Measurements from ENCODE around the gene TTLL1.

The TTLL1 gene

GRCh38 chr22:43088984-43089717 is at the start of gene TTLL1:
TTLL1 (minus strand) TSS chr22:43089391; CDS start chr22:43075586, 13,805 bp downstream.
- DNase-seq = peak; percentile 82 to 83

DNA sequence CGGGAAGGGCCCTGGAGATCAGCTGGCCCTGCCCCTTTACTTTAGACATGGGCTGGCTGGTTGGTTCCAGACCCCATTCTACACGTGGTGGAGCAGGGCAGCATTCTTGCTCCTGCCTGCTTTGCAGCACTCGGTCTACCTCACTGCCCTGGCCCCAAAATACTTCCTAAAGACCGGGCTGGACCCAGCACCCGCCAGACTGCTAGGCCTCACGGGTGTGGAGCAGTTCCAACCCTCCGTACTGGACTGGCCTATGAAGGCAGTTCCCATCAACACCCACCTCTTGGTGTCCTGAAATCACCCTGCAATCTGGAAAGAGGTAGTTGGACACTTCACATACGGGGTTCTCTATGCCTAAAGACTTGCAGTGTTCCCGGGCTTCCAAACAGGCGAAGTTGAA is 47.6 kb upstream of the TTLL1 start:
- DNase-seq = no peak

DNA sequence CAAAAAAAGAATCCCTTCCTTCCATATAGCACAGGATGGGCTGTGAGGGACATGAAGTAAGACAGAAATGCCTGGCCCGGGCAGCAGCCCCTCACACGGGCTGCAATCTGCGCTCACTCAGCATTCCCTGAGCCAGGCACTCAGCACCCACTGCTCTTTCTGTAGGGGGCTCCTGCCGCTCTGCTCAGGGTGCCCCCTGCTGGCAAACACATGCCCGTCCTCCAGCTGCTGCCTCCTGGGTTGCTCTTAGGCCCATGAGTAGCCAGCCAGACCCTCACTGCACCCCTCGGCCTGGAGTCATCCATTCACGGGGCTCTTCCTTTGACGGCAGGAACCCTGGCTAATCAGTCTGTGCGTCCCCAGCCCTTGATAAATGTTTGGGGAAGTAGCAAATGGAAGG is 47.1 kb upstream of the TTLL1 start:
- no peak for DNase-seq

- DNase-seq = no peak
These were observed 46.4 kb upstream of the TTLL1 start for GRCh38 chr22:43135565-43135964.

GRCh38 chr22:43134553-43134952 is 45.4 kb upstream of the TTLL1 start:
- DNase-seq = no peak

GRCh38 chr22:43133401-43133800 is 44.2 kb upstream of the TTLL1 start:
- no peak for DNase-seq

DNA sequence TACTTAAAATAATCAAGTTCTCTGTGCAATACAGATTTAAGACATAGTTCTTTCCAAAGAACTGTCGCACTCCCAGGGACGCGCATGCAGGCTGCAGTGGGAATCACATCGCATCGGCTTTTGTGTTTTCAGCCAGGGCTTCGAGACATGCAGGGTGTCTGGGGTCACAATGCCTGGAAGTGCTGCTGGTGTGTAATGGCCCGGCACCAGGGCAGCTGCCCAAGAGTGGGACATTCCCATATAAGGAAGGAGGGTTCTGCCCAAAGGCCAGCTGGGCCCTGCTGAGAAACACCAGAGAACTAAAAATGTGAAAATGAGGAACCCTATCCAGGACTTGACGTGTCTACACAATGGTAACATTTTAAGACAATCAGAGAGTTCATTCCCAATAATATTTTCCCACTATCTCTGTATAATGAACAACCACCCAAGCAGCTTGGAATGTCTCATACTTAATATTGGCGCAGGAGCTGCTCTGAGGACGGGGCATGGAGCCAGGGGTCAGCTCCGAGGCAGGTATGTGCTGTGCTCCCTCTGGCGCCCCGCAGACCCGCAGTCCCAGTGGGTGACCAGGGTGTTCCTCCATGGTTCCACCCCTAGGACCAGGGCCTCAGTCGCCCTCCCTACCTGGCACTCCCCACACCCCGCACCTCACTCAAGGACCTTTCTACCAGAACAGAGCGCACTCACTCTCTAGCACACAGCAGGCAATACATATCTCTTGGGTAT is 42.7 kb upstream of the TTLL1 start:
- DNase-seq = no peak

- no peak for DNase-seq
These were observed 40.5 kb upstream of the TTLL1 start for GRCh38 chr22:43129426-43130425.

DNA sequence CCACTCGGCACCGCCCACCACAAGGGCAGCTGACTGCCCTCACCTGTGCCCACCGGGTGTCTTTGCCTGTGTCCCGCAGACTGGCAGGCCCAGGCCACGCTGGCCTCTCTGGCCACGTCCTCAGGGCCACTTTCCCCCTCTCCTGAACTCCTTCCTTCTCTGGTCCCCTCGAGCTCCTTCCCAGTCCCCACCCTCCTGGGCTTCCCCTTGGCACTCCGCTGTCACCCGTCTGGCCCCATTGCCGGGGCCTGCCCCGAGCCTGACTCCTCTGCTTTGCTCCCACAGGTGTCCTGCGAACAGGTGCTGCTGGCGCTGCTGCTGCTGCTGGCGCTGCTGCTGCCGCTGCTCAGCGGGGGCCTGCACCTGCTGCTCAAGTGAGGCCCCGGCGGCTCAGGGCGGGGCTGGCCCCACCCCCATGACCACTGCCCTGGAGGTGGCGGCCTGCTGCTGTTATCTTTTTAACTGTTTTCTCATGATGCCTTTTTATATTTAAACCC is 39.8 kb upstream of the TTLL1 start:
- DNase-seq = peak; percentile 32 to 37

DNA sequence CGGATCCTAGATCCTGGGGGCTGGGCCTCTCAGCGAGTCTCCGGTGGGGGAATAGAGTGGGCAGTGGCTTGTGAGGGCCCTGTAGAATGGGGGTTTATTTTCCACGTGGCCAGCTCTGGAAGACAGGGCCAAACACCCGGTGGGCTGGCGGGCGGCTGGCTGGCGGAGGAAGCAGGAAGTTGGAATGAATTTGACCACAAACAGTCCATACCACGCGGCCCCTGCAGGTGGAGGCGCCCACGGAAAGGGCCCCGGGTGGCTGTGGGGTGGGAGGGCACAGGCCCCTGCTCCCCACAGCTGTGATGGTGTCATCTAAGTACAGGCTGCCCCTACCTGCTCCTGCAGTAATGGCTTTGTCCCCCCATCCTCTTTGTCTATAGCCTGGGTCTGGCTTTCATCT is 38.9 kb upstream of the TTLL1 start:
- no peak for DNase-seq

GRCh38 chr22:43127166-43127908 is 38.1 kb upstream of the TTLL1 start:
- no peak for DNase-seq

DNA sequence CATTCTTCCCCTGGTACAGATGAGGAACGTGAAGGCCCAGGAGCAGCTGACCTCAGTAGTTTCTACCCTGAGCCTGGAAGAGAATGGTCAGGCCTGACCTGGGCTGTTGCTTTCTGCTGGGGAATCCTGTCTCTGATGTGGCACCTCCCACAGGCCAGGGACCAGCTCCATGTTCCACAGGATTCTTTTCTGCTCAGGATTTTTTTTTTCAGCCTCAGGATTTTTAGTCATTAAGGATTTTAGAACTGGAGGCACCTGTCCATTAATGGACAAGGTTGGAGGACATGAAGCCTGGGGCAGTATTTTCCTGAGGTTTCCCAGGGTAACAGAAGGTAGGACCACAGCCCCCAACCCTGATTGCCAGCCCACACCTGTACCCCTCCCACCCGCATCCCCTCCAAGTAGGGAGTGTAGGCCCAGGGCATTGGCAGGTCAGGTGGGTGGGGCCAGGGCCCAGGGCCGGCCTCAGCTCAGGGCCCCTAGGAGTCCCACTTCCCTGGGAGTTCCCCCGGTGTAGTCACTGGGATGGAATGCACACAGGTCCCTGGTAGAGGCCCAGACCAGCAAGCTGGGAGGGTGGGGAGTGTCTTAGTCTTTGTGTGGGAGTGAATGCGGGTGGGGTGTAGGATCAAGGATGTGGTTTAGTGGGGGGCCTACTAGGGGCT is 37.4 kb upstream of the TTLL1 start:
- DNase-seq = no peak

- no peak for DNase-seq
These were observed 29.8 kb upstream of the TTLL1 start for GRCh38 chr22:43118953-43119458.

GRCh38 chr22:43118024-43118849 is 29.0 kb upstream of the TTLL1 start:
- DNase-seq = no peak

GRCh38 chr22:43116932-43117331 is 27.7 kb upstream of the TTLL1 start:
- DNase-seq = no peak

DNA sequence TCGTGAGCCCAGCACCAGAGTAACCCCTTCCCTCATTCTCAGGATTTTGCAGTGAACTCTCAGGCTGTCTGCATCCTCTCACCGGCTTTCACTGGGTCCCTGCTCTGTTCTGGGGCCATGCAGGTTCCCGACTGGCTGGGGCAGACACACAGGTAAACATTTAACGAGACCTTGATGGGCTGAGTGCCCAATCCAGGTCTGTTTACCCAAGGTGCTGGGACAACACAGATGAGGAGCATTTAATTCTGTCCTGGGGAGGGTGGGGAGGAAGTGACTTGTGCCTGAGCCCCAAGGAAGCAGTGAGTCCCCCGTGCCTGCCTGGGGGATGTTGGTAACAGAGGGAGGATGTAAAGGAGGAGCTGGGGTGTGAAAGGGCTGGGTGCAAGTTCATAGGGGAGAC is 25.8 kb upstream of the TTLL1 start:
- DNase-seq = no peak

DNA sequence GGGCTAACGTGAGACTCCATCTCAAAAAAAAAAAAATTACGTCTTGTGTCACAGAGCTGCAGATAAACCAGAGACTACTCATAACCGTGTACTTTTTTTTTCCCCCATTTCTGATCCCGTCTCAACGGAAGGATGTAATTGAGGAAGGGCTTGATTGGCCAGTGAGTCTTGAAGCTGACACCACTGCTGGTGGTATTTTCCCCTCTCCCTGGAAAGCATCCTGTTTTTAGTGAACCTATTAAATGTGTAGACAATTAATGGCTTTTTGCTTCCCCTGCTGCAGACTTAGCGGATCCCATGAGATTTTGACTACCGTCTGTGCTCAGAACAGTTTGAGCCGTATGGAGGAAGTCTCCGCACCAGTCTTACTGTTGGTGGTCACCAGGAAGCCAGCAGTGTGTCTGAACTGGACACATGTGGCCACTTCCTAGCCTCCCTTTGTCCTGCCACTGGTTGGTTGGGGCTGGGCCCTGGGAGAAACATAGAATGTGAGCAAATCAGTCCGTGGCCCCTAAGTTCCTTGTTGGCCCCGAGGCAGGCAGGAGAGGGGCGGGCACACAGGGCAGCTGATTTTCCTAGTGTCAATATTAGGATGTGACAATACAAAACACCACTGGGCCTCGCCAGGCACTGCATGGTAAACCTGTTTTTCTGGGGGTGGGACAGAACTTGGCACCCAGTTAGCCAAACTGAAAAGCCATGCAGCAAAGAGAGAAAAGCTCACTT is 24.5 kb upstream of the TTLL1 start:
- no peak for DNase-seq

- DNase-seq = no peak
These were observed 21.9 kb upstream of the TTLL1 start for GRCh38 chr22:43110927-43111623.

- peak in 1 of 2 experiments; percentile 22 for DNase-seq
These were observed 21.3 kb upstream of the TTLL1 start, which contains the start of gene BIK for GRCh38 chr22:43110444-43110926. BIK (plus strand) TSS chr22:43110750; CDS start chr22:43124023, 13,273 bp downstream.

All from NCI-H1930 (cell line).